Bladder microvascular endothelial cell (primary cell): ENCODE data around the gene MUS81. TPM values are rescaled to one million over a fixed set of nuclear protein-coding genes. Genes with fewer than 3 reads are reported as not detected.

Experiments
- total RNA-seq: library from RNA; depleted of rRNA; stranded (reverse); fragments of >200 nt; gene quantifications from 2 replicates; pipeline ENCODE4 v1.2.3, GENCODE V29; 2014

The MUS81 gene
- 45.2 and 48.9 TPM in 2 replicates for total RNA-seq

GRCh38 chr11:65860278-65861164, at the start of gene MUS81:
Gene MUS81, plus strand, starts transcription at chr11:65860433. Its CDS starts 321 bp downstream, at chr11:65860754.

GRCh38 chr11:65833297-65834030, 26.8 kb upstream of the MUS81 start, which contains the start of gene SNX32:
Gene SNX32, plus strand, starts transcription at chr11:65833963. Its CDS starts 103 bp downstream, at chr11:65834066.

GRCh38 chr11:65857853-65858680, 2.2 kb upstream of the MUS81 start, which contains the start of gene CFL1:
Gene CFL1, minus strand, starts transcription at chr11:65858180. Its CDS starts 81 bp downstream, at chr11:65858099.

GRCh38 chr11:65872586-65873317, 12.5 kb downstream of the MUS81 start, which contains the start of gene EFEMP2:
Gene EFEMP2, minus strand, starts transcription at chr11:65872800. Its CDS starts 446 bp downstream, at chr11:65872354.

GRCh38 chr11:65879617-65880016, 19.4 kb downstream of the MUS81 start, which contains the start of gene CTSW:
Gene CTSW, plus strand, starts transcription at chr11:65879837. Its CDS starts 18 bp downstream, at chr11:65879855.

GRCh38 chr11:65888163-65888814, 28.1 kb downstream of the MUS81 start, which contains the start of gene FIBP:
Gene FIBP, minus strand, starts transcription at chr11:65888471. Its CDS starts 53 bp downstream, at chr11:65888418.

GRCh38 chr11:65890324-65891218, 30.3 kb downstream of the MUS81 start, which contains the start of gene CCDC85B:
Gene CCDC85B, plus strand, starts transcription at chr11:65890673. Its CDS starts 111 bp downstream, at chr11:65890784.

GRCh38 chr11:65900125-65900898, 40.1 kb downstream of the MUS81 start, which contains the start of gene FOSL1:
Gene FOSL1, minus strand, starts transcription at chr11:65900388. Its CDS starts 49 bp downstream, at chr11:65900339.

Other genes starting within 250 kb of the MUS81 start
- gene MAP3K11, start 246.2 kb upstream of the MUS81 start, total RNA-seq, result 78.5 and 130 TPM in 2 replicates
- 10.0 and 25.1 TPM in 2 replicates for gene PCNX3, start 244.7 kb upstream of the MUS81 start, total RNA-seq
- 33.8 and 81.2 TPM in 2 replicates for gene SIPA1, start 222.3 kb upstream of the MUS81 start, total RNA-seq
- 13.0 and 26.4 TPM in 2 replicates for gene RELA, start 197.5 kb upstream of the MUS81 start, total RNA-seq
- gene KAT5, start 148.2 kb upstream of the MUS81 start, total RNA-seq, result 35.3 and 41.9 TPM in 2 replicates
- gene RNASEH2C, start 139.6 kb upstream of the MUS81 start, total RNA-seq, result 34.2 and 37.3 TPM in 2 replicates
- gene AP5B1, start 79.5 kb upstream of the MUS81 start, total RNA-seq, result 5.5 and 8.5 TPM in 2 replicates
- gene OVOL1, start 73.4 kb upstream of the MUS81 start, total RNA-seq, result not detected in 2 replicates
- under 0.01 and 0.50 TPM in 2 replicates for gene SNX32, start 26.5 kb upstream of the MUS81 start, total RNA-seq
- gene CFL1, start 2.3 kb upstream of the MUS81 start, total RNA-seq, result 1,281 and 2,304 TPM in 2 replicates
- 11.2 and 26.1 TPM in 2 replicates for gene EFEMP2, start 12.4 kb downstream of the MUS81 start, total RNA-seq
- gene CTSW, start 19.4 kb downstream of the MUS81 start, total RNA-seq, result under 0.01 TPM in 1 of 2 replicates, not detected in the other
- gene FIBP, start 28.0 kb downstream of the MUS81 start, total RNA-seq, result 146 and 161 TPM in 2 replicates
- gene CCDC85B, start 30.2 kb downstream of the MUS81 start, total RNA-seq, result 50.0 and 94.9 TPM in 2 replicates
- gene FOSL1, start 40.0 kb downstream of the MUS81 start, total RNA-seq, result 4.4 and 5.0 TPM in 2 replicates
- gene C11orf68, start 58.6 kb downstream of the MUS81 start, total RNA-seq, result 12.1 and 18.9 TPM in 2 replicates
- gene DRAP1, start 59.0 kb downstream of the MUS81 start, total RNA-seq, result 104 and 157 TPM in 2 replicates
- gene TSGA10IP, start 85.0 kb downstream of the MUS81 start, total RNA-seq, result not detected in 2 replicates
- 41.6 and 48.0 TPM in 2 replicates for gene SART1, start 101.3 kb downstream of the MUS81 start, total RNA-seq
- 24.6 and 46.3 TPM in 2 replicates for gene EIF1AD, start 141.7 kb downstream of the MUS81 start, total RNA-seq
- 11.6 and 16.4 TPM in 2 replicates for gene BANF1, start 142.1 kb downstream of the MUS81 start, total RNA-seq
- 0.49 and 1.1 TPM in 2 replicates for gene CST6, start 151.6 kb downstream of the MUS81 start, total RNA-seq
- gene CATSPER1, start 166.0 kb downstream of the MUS81 start, total RNA-seq, result 0.16 TPM in 1 of 2 replicates, not detected in the other
- gene GAL3ST3, start 188.7 kb downstream of the MUS81 start, total RNA-seq, result 0.76 TPM in 1 of 2 replicates, not detected in the other
- gene SF3B2, start 191.9 kb downstream of the MUS81 start, total RNA-seq, result 74.0 and 88.3 TPM in 2 replicates
- 12.8 and 50.9 TPM in 2 replicates for gene PACS1, start 209.8 kb downstream of the MUS81 start, total RNA-seq